OCI-LY7 (cell line): ENCODE data around the gene DNPH1. TPM values are rescaled to one million over a fixed set of nuclear protein-coding genes. Genes with fewer than 3 reads are reported as not detected.
A peak's percentile ranks its signal among the peaks of the same experiment; 100 is the strongest.

Source experiments
- BruUV-seq: library from RNA; stranded (reverse); fragments of 400-500 nt; replicated peaks from 2 replicates; lab custom pipeline; 2021; lab: Mats Ljungman, UMichigan
- CTCF ChIA-PET: fragments of 300-600 bp; sonication (Branson Sonifier 250); formaldehyde crosslinking; loops from one replicate; lab custom pipeline; 2022; ENCODE audit warnings: antibody characterized with exemption; ENCODE audit not compliant: unreplicated experiment; lab: Charles Lee
- POLR2A ChIA-PET: fragments of 300-600 bp; sonication (Branson Sonifier 250); formaldehyde crosslinking; loops from one replicate; lab custom pipeline; 2022; ENCODE audit warnings: antibody characterized with exemption; lab: Charles Lee
- DNase-seq: peaks from one replicate; pipeline ENCODE4 v3.0.0-alpha.2; 2015; ENCODE audit warnings: low spot score
- H2AFZ ChIP-seq: fragments of 200-600 bp; sonication (generic), shearing (Covaris generic); 2 replicates; pipeline ENCODE4 v1.6.1; 2014; ENCODE audit warnings: mild to moderate bottlenecking, antibody characterized with exemption, low read length, moderate library complexity
- H3K27ac ChIP-seq: fragments of 200-600 bp; sonication (generic); 2 replicates; pipeline ENCODE4 v1.5.1; 2014; ENCODE audit warnings: mixed run types, low read depth, mild to moderate bottlenecking, moderate library complexity, low read length, inconsistent platforms; ENCODE audit not compliant: poor library complexity, severe bottlenecking
- H3K36me3 ChIP-seq: fragments of 200-600 bp; sonication (generic); 2 replicates; pipeline ENCODE4 v1.6.1; 2014; ENCODE audit warnings: mild to moderate bottlenecking, antibody characterized with exemption, low read length, moderate library complexity, mixed read lengths; ENCODE audit not compliant: insufficient read depth
- H3K4me1 ChIP-seq: fragments of 200-600 bp; sonication (generic); 2 replicates; pipeline ENCODE4 v1.5.1; 2014; ENCODE audit warnings: mild to moderate bottlenecking, low read length; ENCODE audit not compliant: insufficient read depth, poor library complexity, severe bottlenecking
- H3K4me2 ChIP-seq: fragments of 200-600 bp; sonication (generic); 2 replicates; pipeline ENCODE4 v1.6.1; 2014; ENCODE audit warnings: mild to moderate bottlenecking, low read length
- H3K4me3 ChIP-seq: fragments of 200-600 bp; sonication (generic); 2 replicates; pipeline ENCODE4 v1.5.1; 2014; ENCODE audit warnings: mild to moderate bottlenecking, low read depth, low read length; ENCODE audit not compliant: poor library complexity, severe bottlenecking
- H3K79me2 ChIP-seq: fragments of 200-600 bp; sonication (generic); 2 replicates; pipeline ENCODE4 v1.6.1; 2016; ENCODE audit warnings: low read depth, mild to moderate bottlenecking, low read length, moderate library complexity, mixed read lengths; ENCODE audit not compliant: insufficient read depth
- H3K9me2 ChIP-seq: fragments of 200-600 bp; sonication (generic); 2 replicates; pipeline ENCODE4 v1.6.1; 2016; ENCODE audit warnings: mild to moderate bottlenecking, low read length, mixed read lengths; ENCODE audit not compliant: insufficient read depth
- H3K9me3 ChIP-seq: fragments of 200-600 bp; sonication (generic); 2 replicates; pipeline ENCODE4 v1.6.1; 2014; ENCODE audit warnings: mild to moderate bottlenecking, mixed run types, low read length, mixed read lengths
- H4K20me1 ChIP-seq: fragments of 200-600 bp; sonication (generic); 2 replicates; pipeline ENCODE4 v1.6.1; 2014; ENCODE audit warnings: mild to moderate bottlenecking, antibody characterized with exemption, low read length, moderate library complexity, mixed read lengths; ENCODE audit not compliant: insufficient read depth
- EZH2phosphoT487 ChIP-seq: fragments of 200-600 bp; sonication (generic); IDR thresholded peaks from 2 replicates; pipeline ENCODE4 v1.6.1; 2018; ENCODE audit warnings: low read depth, borderline replicate concordance, mild to moderate bottlenecking, mixed run types, antibody characterized with exemption, low read length, moderate library complexity, mixed read lengths
- intact Hi-C: fragments of 100-400 bp; cut with micrococcal nuclease; formaldehyde crosslinking; loops from one replicate; pipeline ENCODE4 v1.10.0; 2022; ENCODE audit not compliant: unreplicated experiment
- total RNA-seq, 2 experiments: library from RNA; depleted of rRNA in 1 of 2; stranded (reverse); fragments of >200 nt in 1 of 2; shearing (Covaris generic) in 1 of 2; gene quantifications; 2 replicates each; pipeline ENCODE4 v1.2.3, GENCODE V29; 2014 to 2022
- TF ChIP-seq, protein P1 (sequence below): fragments of 200-600 bp; sonication (generic); conservative IDR thresholded peaks from 2 replicates; pipeline ENCODE4 v1.5.1; 2014; ENCODE audit warnings: mild to moderate bottlenecking, antibody characterized with exemption, low read length, moderate library complexity, mixed read lengths

DNPH1 gene
- total RNA-seq, 2 experiments from 2014 or later: 65.5 to 111 TPM

DNA sequence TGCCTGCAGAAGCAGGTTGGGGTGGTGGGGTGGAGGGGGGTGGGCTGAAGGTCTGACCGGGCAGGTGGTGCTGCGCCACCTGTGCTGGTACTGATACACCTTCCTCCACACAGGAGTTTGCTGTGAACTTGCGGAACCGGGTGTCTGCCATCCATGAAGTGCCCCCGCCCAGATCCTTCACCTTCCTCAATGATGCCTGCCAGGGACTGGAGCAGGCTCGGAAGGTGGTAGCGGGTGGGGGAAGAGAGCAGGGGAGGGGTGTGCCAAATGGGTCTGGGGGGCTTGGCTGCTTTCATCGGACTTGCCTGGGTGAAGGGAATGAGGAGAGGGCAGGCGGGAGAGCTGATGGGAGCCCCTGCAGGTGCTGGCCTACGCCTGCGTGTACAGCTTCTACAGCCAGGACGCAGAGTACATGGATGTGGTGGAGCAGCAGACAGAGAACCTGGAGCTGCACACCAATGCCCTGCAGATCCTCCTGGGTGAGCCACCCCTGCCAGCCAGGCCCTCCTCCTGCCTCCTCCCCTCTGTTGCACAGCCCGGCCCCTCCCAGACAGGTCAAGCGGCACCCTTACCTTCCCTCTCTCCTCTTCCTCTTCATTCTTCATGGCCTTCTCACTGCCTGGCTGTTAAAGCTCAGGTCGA lies 6.7 kb downstream of the DNPH1 start:
- Histone ChIP-seq H4K20me1 (no peaks in the 10 kb centered on the region), H3K9me3 (no peaks in the 10 kb centered on the region), H3K4me3 (no peak overlapping the region), H3K36me3 (peaks cover 29% of the 10 kb centered on the region), H3K4me2 (peak overlapping the region; percentile 70; the same call in 1 of the 2 replicates), H3K4me1 (peaks cover 42% of the 10 kb centered on the region), H2AFZ (no peak overlapping the region), H3K79me2 (no peaks in the 10 kb centered on the region), H3K27ac (peak overlapping the region; percentile 11), H3K9me2 (no peaks in the 10 kb centered on the region)
- TF ChIP-seq EZH2phosphoT487: no peak
- TF ChIP-seq, protein P1, sequence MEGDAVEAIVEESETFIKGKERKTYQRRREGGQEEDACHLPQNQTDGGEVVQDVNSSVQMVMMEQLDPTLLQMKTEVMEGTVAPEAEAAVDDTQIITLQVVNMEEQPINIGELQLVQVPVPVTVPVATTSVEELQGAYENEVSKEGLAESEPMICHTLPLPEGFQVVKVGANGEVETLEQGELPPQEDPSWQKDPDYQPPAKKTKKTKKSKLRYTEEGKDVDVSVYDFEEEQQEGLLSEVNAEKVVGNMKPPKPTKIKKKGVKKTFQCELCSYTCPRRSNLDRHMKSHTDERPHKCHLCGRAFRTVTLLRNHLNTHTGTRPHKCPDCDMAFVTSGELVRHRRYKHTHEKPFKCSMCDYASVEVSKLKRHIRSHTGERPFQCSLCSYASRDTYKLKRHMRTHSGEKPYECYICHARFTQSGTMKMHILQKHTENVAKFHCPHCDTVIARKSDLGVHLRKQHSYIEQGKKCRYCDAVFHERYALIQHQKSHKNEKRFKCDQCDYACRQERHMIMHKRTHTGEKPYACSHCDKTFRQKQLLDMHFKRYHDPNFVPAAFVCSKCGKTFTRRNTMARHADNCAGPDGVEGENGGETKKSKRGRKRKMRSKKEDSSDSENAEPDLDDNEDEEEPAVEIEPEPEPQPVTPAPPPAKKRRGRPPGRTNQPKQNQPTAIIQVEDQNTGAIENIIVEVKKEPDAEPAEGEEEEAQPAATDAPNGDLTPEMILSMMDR: no peak
- intact Hi-C loops: no loop called here
- ChIA-PET POLR2A (interaction anchor here (0.6 to 0.7 kb wide), 2 partner anchors 56 to 384 kb away, joined by 3 read pairs; no protein-coding TSS in a partner anchor), CTCF (no interaction called here)
- DNase-seq: no peak
- BruUV-seq: no TSS peak

DNA sequence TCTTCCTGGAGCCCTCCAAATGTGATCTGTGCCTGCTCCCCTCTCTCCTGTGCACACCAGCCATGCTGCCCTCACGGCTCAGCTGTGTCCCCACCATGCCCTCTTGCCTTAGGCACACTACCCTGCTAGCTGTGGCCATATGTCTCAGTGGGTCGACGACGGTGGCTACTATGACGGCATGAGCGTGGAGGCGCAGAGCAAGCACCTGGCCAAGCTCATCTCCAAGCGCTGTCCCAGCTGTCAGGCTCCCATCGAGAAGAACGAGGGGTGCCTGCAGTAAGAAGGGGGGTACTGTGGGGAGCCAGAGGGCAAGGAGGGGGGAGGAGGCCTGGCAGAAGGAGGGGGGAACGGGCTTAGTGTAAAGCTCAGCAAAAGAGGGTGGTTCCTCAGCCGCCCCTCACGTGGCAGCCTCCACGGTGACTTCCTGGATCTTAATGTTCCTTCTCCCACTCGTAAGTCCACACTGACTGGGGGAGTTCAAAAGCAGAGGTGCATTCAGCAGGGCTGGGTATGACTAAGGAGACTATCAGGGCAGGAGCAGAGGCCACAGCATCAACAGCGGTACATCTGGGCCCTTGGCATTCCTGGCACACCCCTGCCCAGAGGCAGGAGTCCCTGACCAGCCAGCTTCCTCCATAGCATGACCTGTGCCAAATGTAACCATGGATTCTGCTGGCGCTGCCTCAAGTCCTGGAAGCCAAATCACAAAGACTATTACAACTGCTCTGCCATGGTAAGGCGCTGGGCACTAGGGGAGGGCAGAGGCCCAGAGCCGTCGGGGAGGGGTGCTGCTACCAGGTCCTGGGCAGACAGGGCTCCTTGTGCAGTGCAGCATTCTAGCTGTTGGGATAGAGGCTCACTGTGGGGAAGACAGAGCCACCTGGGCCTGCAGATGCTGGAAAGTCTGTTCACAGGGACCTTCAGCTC lies 8.0 kb downstream of the DNPH1 start:
- no TSS peak for BruUV-seq
- POLR2A ChIA-PET: no interaction called here
- no peaks in the 10 kb centered on the region for H3K9me2 ChIP-seq

More for the DNA sequence above, 8.0 kb downstream of the DNPH1 start:
- Histone ChIP-seq H3K4me3 (no peak overlapping the region), H3K36me3 (peaks cover 29% of the 10 kb centered on the region), H3K27ac (no peak overlapping the region), H4K20me1 (no peaks in the 10 kb centered on the region), H3K4me1 (peaks cover 42% of the 10 kb centered on the region), H2AFZ (no peak overlapping the region), H3K9me3 (no peaks in the 10 kb centered on the region), H3K4me2 (no peak overlapping the region), H3K79me2 (no peaks in the 10 kb centered on the region)
- no peak for DNase-seq
- intact Hi-C loops: no loop called here
- CTCF ChIA-PET: interaction anchor here (0.6 kb wide), 1 partner anchor 1504 kb away, joined by 4 read pairs; no protein-coding TSS in a partner anchor
- TF ChIP-seq EZH2phosphoT487: no peak
- TF ChIP-seq, protein P1: no peak
